Neural crest cell (in vitro differentiated cells): ENCODE results near the gene ICOS. TPM values are rescaled to one million over a fixed set of nuclear protein-coding genes. Genes with fewer than 3 reads are reported as not detected.

ENCODE experiments used
- DNase-seq: peaks from one replicate; pipeline ENCODE4 v3.0.0; 2021; ENCODE audit warnings: low read depth, mixed read lengths, low spot score
- H3K27ac Mint-ChIP-seq: one replicate; pipeline ENCODE4 v1.8.0; 2021; ENCODE audit warnings: mild to moderate bottlenecking, mixed read lengths; ENCODE audit not compliant: unreplicated experiment
- H3K27me3 Mint-ChIP-seq: 2 replicates; pipeline ENCODE4 v1.8.0; 2021; ENCODE audit warnings: low read depth, mild to moderate bottlenecking, mixed read lengths
- H3K36me3 Mint-ChIP-seq: 2 replicates; pipeline ENCODE4 v1.8.0; 2021; ENCODE audit warnings: low read depth, mild to moderate bottlenecking, mixed read lengths
- H3K4me1 Mint-ChIP-seq: 2 replicates; pipeline ENCODE4 v1.8.0; 2021; ENCODE audit warnings: mixed read lengths
- H3K4me3 Mint-ChIP-seq: one replicate; pipeline ENCODE4 v1.8.0; 2021; ENCODE audit warnings: mild to moderate bottlenecking, mixed read lengths
- H3K9me3 Mint-ChIP-seq: 2 replicates; pipeline ENCODE4 v1.8.0; 2021; ENCODE audit warnings: mixed read lengths
- total RNA-seq: library from RNA; stranded (reverse); gene quantifications from 2 replicates; pipeline ENCODE4 v1.2.1, GENCODE V29; 2021
- TF ChIP-seq, protein P1 (sequence below): fragments of 200-600 bp; sonication (generic); conservative IDR thresholded peaks from 2 replicates; pipeline ENCODE4 v1.5.0; 2021; ENCODE audit warnings: antibody characterized with exemption, mild to moderate bottlenecking

The ICOS gene
- total RNA-seq, 1 donor from 2014 or later, result not detected

DNA sequence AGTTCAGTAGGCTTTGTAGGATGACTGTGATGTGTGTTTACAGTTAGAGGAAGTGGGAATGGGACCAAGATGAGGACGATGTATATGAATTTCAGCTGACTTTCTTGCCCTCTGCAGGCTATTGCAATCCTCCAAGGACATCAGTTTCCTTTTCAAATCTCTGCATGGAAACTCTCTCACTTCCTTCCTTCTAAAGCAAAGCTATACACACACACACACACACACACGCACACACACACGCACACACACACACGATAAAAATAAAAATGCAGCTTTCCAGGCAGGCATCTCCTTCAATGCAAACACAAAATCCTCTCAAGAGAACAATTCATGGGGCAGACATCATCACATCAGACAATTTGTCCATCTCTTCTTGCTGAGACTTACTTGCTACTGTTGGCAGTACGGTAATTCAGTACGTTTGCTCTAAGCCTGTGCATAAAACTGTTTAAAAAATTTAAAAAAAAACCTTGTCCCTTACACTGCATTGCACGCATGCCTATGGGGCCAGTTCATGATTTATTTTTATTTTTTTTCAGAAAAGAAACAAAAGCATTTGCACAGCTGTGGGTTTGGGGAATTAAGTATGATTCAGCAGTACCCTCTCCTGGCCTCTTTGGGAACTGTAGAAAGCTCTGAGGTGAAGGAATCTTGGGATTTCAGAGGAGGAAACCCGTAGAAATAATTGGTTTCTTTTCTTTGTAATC is 27.1 kb upstream of the ICOS start:
- Mint-ChIP-seq H3K36me3 (no peaks in the 10 kb centered on the region), H3K9me3 (no peaks in the 10 kb centered on the region), H3K27me3 (no peaks in the 10 kb centered on the region), H3K4me1 (peaks cover 6% of the 10 kb centered on the region), H3K27ac (no peak overlapping the region), H3K4me3 (no peak overlapping the region)
- peak; percentile 26 for DNase-seq
- TF ChIP-seq, protein P1, sequence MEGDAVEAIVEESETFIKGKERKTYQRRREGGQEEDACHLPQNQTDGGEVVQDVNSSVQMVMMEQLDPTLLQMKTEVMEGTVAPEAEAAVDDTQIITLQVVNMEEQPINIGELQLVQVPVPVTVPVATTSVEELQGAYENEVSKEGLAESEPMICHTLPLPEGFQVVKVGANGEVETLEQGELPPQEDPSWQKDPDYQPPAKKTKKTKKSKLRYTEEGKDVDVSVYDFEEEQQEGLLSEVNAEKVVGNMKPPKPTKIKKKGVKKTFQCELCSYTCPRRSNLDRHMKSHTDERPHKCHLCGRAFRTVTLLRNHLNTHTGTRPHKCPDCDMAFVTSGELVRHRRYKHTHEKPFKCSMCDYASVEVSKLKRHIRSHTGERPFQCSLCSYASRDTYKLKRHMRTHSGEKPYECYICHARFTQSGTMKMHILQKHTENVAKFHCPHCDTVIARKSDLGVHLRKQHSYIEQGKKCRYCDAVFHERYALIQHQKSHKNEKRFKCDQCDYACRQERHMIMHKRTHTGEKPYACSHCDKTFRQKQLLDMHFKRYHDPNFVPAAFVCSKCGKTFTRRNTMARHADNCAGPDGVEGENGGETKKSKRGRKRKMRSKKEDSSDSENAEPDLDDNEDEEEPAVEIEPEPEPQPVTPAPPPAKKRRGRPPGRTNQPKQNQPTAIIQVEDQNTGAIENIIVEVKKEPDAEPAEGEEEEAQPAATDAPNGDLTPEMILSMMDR, result peak; percentile 74

DNA sequence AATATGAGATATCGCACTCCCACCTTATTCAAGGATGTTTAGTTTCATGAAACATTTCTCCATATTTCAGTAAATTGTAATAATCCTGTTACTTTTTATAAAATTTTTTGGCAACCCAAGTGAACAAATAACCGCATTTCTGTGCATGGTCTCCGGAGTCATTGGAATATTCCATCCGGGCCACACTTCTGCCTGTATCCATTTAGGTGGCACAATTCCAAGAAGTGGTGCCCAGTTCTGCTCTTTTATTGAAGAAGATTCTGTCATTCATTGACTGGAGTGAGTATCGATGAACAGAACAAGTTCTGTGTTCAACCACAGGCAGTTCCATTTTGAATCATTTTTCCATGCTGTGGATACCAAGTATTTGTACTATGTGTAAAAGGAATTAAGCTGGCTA is 26.6 kb upstream of the ICOS start:
- Mint-ChIP-seq H3K27me3 (no peaks in the 10 kb centered on the region), H3K4me3 (no peak overlapping the region), H3K36me3 (no peaks in the 10 kb centered on the region), H3K4me1 (peaks cover 10% of the 10 kb centered on the region), H3K9me3 (no peaks in the 10 kb centered on the region), H3K27ac (no peak overlapping the region)
- TF ChIP-seq, protein P1, result no peak
- no peak for DNase-seq

DNA sequence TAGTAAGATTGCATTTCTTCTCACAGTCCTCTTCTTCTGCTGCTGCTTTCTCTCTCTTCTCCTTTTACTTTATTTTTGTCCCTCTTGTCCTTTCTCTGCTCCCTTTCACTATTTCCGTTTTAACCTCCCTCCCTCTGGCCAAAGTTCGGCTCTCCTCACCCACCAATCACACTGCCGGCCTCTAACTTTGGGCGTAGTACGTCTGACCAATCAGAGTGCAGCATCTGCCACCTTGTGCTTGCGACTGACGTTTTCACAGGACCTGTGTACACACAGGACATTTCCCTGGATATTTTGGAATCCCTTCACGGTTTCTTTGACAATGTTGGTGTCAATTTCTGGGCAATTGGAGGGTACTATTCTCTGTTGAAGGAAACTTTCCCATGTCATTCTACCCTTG is 22.6 kb upstream of the ICOS start:
- H3K4me1 Mint-ChIP-seq, result peaks cover 15% of the 10 kb centered on the region
- no peak overlapping the region for H3K27ac Mint-ChIP-seq
- H3K27me3 Mint-ChIP-seq, result no peaks in the 10 kb centered on the region
- TF ChIP-seq, protein P1, result no peak
- no peak overlapping the region for H3K4me3 Mint-ChIP-seq
- no peak for DNase-seq
- no peaks in the 10 kb centered on the region for H3K9me3 Mint-ChIP-seq
- no peaks in the 10 kb centered on the region for H3K36me3 Mint-ChIP-seq

DNA sequence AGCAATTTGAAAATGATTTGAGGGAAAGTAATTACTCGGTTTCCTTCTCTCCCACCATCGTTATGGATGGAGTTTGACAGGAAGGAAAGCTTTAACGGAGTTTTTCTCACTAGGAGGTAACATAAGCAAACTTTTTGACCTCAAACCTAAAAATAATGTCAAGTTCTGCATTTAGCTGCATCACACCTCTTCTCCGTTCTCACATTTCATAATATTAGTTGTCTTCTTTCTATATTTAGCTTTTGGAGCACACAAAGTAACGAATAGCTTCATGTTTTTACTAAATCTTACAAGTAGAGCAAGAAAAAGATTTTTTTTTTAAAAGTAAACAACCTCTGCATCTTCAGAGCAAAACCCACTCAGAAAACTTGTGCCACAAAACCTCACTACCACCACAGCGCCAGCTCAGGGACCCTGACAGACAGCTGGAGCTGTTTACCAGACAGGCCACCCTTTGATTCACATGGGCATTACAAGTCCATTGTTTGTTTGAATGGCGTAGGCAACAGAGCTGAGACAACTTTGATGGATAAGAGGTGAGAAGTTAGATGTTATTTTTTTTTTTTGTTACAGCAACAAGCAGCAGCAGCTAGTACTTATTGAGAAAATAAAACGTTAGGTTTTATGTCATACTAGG is 21.9 kb upstream of the ICOS start:
- H3K27me3 Mint-ChIP-seq, result no peaks in the 10 kb centered on the region
- H3K36me3 Mint-ChIP-seq, result no peaks in the 10 kb centered on the region
- no peak overlapping the region for H3K4me3 Mint-ChIP-seq
- DNase-seq, result no peak
- TF ChIP-seq, protein P1, result no peak
- H3K9me3 Mint-ChIP-seq, result no peaks in the 10 kb centered on the region
- no peak overlapping the region for H3K27ac Mint-ChIP-seq
- H3K4me1 Mint-ChIP-seq, result peaks cover 9% of the 10 kb centered on the region

DNA sequence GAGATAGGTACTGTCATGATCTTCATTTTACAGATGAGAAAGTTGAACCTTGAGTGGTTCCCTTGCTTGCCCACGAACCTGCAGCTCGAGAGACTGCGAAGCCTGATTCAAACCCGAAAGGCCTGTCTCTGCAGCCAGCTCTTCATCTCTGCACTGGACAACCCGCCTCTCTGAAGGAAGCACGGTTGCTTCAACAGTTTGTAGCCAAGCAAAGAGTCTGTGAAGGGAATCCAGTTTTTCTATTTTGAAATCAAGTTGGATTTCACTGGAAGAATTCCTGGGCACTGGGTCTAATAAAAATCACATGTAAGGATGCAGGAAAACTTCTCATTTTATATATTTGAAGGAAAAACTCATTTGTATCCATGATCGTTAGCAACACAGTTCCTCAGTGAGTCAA is 21.3 kb upstream of the ICOS start:
- TF ChIP-seq, protein P1, result no peak

More for the DNA sequence above, 21.3 kb upstream of the ICOS start:
- Mint-ChIP-seq H3K36me3 (no peaks in the 10 kb centered on the region), H3K4me3 (no peak overlapping the region), H3K27me3 (no peaks in the 10 kb centered on the region), H3K9me3 (no peaks in the 10 kb centered on the region), H3K4me1 (peaks cover 9% of the 10 kb centered on the region), H3K27ac (no peak overlapping the region)
- no peak for DNase-seq
